Activated CD4-positive, alpha-beta memory T cell treated with anti-CD3 and anti-CD28 coated beads, Interleukin-2, amount 10 ng/mL, durations not matched to agents 7 days and 5 days (primary cell): ENCODE data around the gene CDH10. TPM values are rescaled to one million over a fixed set of nuclear protein-coding genes. Genes with fewer than 3 reads are reported as not detected.

Experiments
- CTCF ChIA-PET: fragments of 350-600 bp; sonication (Branson Sonifier 250); formaldehyde crosslinking; loops from one replicate; lab custom pipeline; 2021; ENCODE audit warnings: antibody characterized with exemption, inconsistent platforms; lab: Charles Lee
- POLR2A ChIA-PET: fragments of 350-600 bp; sonication (Branson Sonifier 250); formaldehyde crosslinking; loops from one replicate; lab custom pipeline; 2021; ENCODE audit warnings: antibody characterized with exemption; lab: Charles Lee
- DNase-seq: peaks from one replicate; pipeline ENCODE4 v3.0.0-alpha.2; 2020
- H3K27ac Mint-ChIP-seq: one replicate; pipeline ENCODE4 v1.8.0; 2021; ENCODE audit warnings: mild to moderate bottlenecking, mixed read lengths
- H3K27me3 Mint-ChIP-seq: one replicate; pipeline ENCODE4 v1.8.0; 2021; ENCODE audit warnings: mixed read lengths
- H3K36me3 Mint-ChIP-seq: one replicate; pipeline ENCODE4 v1.8.0; 2021; ENCODE audit warnings: low read depth, mixed read lengths
- H3K4me1 Mint-ChIP-seq: one replicate; pipeline ENCODE4 v1.8.0; 2021; ENCODE audit warnings: mixed read lengths
- H3K4me3 Mint-ChIP-seq: one replicate; pipeline ENCODE4 v1.8.0; 2021; ENCODE audit warnings: mild to moderate bottlenecking, mixed read lengths
- H3K9me3 Mint-ChIP-seq: one replicate; pipeline ENCODE4 v1.8.0; 2021; ENCODE audit warnings: mixed read lengths
- total RNA-seq, 2 experiments: library from RNA; stranded (reverse); gene quantifications; one replicate each; pipeline ENCODE4 v1.2.3, GENCODE V29; 2021

Gene CDH10
- total RNA-seq, 2 experiments from 2014 or later = not detected

DNA sequence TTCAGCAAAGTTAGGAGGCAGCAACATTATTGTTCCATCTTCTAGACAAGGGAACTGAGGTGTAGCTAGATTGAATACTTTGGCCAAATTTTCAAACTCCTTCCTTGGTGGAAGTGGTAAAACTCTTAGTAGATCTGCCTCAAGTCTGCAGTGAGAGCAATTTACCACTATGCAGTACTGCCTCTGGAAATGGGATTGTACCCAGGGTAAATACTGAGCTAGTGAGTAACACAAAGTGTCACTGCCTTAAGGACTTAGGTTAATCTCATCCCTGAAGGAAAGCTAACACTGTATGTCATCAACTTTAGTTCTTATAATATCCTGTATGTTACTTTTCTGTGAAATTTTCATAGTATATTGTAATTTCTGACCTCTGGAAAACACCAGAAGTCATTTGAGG lies 13.9 kb downstream of the CDH10 start:
- CTCF ChIA-PET = no interaction called here

DNA sequence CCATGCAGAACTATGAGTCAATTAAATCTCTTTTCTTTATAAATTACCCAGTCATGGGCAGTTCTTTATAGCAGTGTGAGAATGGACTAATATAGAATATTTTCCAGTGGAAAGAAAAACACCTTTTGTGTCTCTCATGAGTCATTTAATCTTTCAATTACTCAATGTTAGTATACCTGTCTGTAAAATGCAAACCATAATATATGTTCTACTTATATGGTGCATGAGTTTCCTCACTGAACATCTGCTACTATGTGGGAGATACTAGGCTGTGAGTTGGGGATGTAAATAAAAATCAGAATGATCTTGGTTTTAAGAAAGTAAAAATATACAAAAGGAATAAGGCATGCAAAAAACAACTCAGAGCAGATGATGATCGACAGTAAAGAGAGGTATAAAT lies 15.0 kb downstream of the CDH10 start:
- DNase-seq = no peak
- no peak overlapping the region for H3K4me3 Mint-ChIP-seq
- no peaks in the 10 kb centered on the region for H3K4me1 Mint-ChIP-seq
- CTCF ChIA-PET = no interaction called here
- no peaks in the 10 kb centered on the region for H3K9me3 Mint-ChIP-seq
- POLR2A ChIA-PET = no interaction called here
- no peaks in the 10 kb centered on the region for H3K27me3 Mint-ChIP-seq
- no peak overlapping the region for H3K27ac Mint-ChIP-seq
- no peaks in the 10 kb centered on the region for H3K36me3 Mint-ChIP-seq

More for the DNA sequence above, 13.9 kb downstream of the CDH10 start:
- H3K27me3 Mint-ChIP-seq = no peaks in the 10 kb centered on the region
- H3K4me3 Mint-ChIP-seq = no peak overlapping the region
- no peak overlapping the region for H3K27ac Mint-ChIP-seq
- H3K4me1 Mint-ChIP-seq = no peaks in the 10 kb centered on the region
- POLR2A ChIA-PET = no interaction called here
- H3K9me3 Mint-ChIP-seq = no peaks in the 10 kb centered on the region
- H3K36me3 Mint-ChIP-seq = no peaks in the 10 kb centered on the region
- DNase-seq = no peak

DNA sequence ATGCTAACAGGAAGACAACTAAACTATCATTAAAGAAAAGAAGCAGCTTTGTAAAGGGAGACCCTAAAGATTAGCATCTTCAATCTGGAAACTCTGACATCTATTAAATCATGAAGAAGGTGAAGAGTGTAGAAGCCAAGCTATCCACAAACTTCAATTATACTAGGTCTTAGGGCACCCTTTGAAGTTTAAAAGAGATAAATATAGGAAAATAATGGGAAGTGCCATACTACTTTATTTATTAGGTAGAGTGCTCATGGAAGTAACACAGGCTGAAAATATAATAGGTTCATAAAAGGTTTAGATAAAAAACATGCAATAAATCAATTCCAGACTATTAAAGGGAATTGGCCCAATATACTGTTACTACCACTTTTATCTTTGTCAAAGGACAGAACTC lies 19.9 kb downstream of the CDH10 start:
- CTCF ChIA-PET = no interaction called here
- POLR2A ChIA-PET = no interaction called here
- Mint-ChIP-seq H3K4me1 (no peaks in the 10 kb centered on the region), H3K4me3 (no peak overlapping the region), H3K27me3 (no peaks in the 10 kb centered on the region), H3K27ac (no peak overlapping the region), H3K36me3 (no peaks in the 10 kb centered on the region), H3K9me3 (no peaks in the 10 kb centered on the region)
- DNase-seq = no peak

DNA sequence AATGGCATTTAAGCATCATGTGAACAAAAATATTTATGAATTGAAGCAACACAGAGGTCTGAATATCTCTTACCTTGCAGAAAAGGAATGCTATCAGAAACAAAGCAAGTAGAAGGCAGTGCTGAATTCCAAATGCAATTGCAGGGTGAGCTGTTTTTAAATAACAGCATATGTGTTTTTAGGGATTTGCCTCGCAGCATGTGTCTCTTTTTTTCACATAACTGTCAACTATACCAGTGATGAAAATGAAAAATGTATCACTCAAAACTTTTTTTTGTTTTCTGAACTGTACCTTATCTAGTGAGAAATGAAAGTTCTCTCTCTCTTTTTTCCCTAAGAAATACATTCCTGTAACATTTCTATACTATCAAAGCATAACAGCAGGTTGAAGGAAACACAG lies 21.2 kb downstream of the CDH10 start:
- H3K27me3 Mint-ChIP-seq = no peaks in the 10 kb centered on the region
- peaks cover 2% of the 10 kb centered on the region for H3K9me3 Mint-ChIP-seq
- no peak for DNase-seq
- no peak overlapping the region for H3K4me3 Mint-ChIP-seq
- POLR2A ChIA-PET = no interaction called here
- no peak overlapping the region for H3K27ac Mint-ChIP-seq
- H3K4me1 Mint-ChIP-seq = no peaks in the 10 kb centered on the region
- H3K36me3 Mint-ChIP-seq = no peaks in the 10 kb centered on the region
- CTCF ChIA-PET = no interaction called here

DNA sequence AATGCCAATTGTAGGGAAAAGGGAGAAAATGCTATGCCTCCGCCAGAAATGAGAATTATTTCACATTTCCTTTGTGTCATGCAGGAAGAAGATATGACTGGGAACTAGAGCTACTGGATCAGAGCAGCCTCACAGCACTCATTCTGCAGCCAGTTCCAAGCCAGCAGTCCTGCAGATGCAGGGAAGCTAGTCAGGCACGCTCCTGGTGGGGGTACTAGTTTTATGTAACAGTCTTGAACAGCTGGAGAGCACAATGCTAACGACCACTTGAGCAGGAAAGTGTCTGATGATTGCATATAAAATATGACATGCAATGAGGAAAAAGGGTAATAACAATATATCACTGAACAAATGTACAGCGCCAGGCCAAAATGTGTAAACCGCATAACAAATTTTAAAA lies 21.7 kb downstream of the CDH10 start:
- no peak overlapping the region for H3K4me3 Mint-ChIP-seq
- no peak for DNase-seq
- no peaks in the 10 kb centered on the region for H3K27me3 Mint-ChIP-seq
- no peaks in the 10 kb centered on the region for H3K36me3 Mint-ChIP-seq
- CTCF ChIA-PET = no interaction called here
- H3K27ac Mint-ChIP-seq = no peak overlapping the region
- POLR2A ChIA-PET = no interaction called here
- H3K9me3 Mint-ChIP-seq = peaks cover 2% of the 10 kb centered on the region
- no peaks in the 10 kb centered on the region for H3K4me1 Mint-ChIP-seq

DNA sequence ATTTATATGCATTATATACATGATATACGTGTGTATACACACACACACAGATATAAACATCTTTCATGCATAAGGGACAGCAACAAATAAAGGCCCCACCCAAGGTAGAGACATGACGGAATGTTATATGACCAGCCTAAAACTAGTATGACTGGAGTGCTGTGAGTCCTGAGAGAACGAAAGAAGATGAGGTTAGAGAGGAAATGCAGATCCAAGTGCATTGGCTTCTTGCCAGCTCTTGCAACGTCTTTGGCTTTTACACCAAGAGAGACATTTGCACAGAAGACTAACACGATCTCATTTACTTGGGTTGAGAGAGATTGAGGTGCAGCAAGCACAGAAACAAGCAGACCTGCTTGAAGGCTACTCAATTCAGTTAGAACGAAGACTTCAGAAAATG lies 23.0 kb downstream of the CDH10 start:
- H3K4me3 Mint-ChIP-seq = no peak overlapping the region
- ChIA-PET CTCF (no interaction called here), POLR2A (no interaction called here)

DNA sequence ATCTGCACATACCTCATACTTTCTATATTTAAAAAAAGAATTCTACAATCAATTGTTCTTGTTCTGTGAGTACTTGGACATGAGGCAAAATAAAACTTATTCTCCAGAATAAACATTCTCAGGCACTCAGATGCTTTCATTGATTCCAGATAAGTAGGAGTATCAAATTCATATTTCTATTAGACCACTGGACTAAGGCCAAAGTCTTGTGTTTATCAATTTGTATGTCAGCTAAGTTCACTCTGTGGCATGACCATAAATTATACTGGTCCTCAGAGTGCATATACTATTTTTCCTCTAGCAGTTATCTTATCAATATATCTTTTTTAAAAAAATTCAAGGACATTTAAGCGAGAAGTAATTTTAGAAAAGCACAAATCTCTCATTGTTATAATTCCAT lies 28.2 kb downstream of the CDH10 start:
- H3K27ac Mint-ChIP-seq = no peak overlapping the region
- no peaks in the 10 kb centered on the region for H3K4me1 Mint-ChIP-seq
- no peak overlapping the region for H3K4me3 Mint-ChIP-seq
- no peak for DNase-seq
- CTCF ChIA-PET = no interaction called here
- POLR2A ChIA-PET = no interaction called here
- H3K36me3 Mint-ChIP-seq = no peaks in the 10 kb centered on the region
- H3K9me3 Mint-ChIP-seq = peaks cover 9% of the 10 kb centered on the region
- H3K27me3 Mint-ChIP-seq = no peaks in the 10 kb centered on the region

More for the DNA sequence above, 23.0 kb downstream of the CDH10 start:
- DNase-seq = no peak
- Mint-ChIP-seq H3K4me1 (no peaks in the 10 kb centered on the region), H3K9me3 (peaks cover 5% of the 10 kb centered on the region), H3K27ac (no peak overlapping the region), H3K27me3 (no peaks in the 10 kb centered on the region), H3K36me3 (no peaks in the 10 kb centered on the region)

- no peaks in the 10 kb centered on the region for H3K36me3 Mint-ChIP-seq
- POLR2A ChIA-PET = no interaction called here
- no peaks in the 10 kb centered on the region for H3K27me3 Mint-ChIP-seq
- peaks cover 10% of the 10 kb centered on the region for H3K9me3 Mint-ChIP-seq
- no peak overlapping the region for H3K27ac Mint-ChIP-seq
- H3K4me3 Mint-ChIP-seq = no peak overlapping the region
- no peaks in the 10 kb centered on the region for H3K4me1 Mint-ChIP-seq
- no peak for DNase-seq
- CTCF ChIA-PET = no interaction called here
Measured at GRCh38 chr5:24615159-24615558, 29.6 kb downstream of the CDH10 start.

GRCh38 chr5:24609706-24610105 lies 35.1 kb downstream of the CDH10 start:
- Mint-ChIP-seq H3K27ac (no peak overlapping the region), H3K9me3 (peaks cover 7% of the 10 kb centered on the region), H3K36me3 (no peaks in the 10 kb centered on the region), H3K4me3 (no peak overlapping the region), H3K4me1 (no peaks in the 10 kb centered on the region), H3K27me3 (no peaks in the 10 kb centered on the region)
- no peak for DNase-seq
- CTCF ChIA-PET = no interaction called here
- POLR2A ChIA-PET = no interaction called here

GRCh38 chr5:24606971-24607370 lies 37.8 kb downstream of the CDH10 start:
- ChIA-PET POLR2A (no interaction called here), CTCF (no interaction called here)
- DNase-seq = no peak
- no peak overlapping the region for H3K4me3 Mint-ChIP-seq
- H3K4me1 Mint-ChIP-seq = no peaks in the 10 kb centered on the region
- H3K9me3 Mint-ChIP-seq = peaks cover 7% of the 10 kb centered on the region
- H3K27ac Mint-ChIP-seq = no peak overlapping the region
- no peaks in the 10 kb centered on the region for H3K36me3 Mint-ChIP-seq
- H3K27me3 Mint-ChIP-seq = no peaks in the 10 kb centered on the region

DNA sequence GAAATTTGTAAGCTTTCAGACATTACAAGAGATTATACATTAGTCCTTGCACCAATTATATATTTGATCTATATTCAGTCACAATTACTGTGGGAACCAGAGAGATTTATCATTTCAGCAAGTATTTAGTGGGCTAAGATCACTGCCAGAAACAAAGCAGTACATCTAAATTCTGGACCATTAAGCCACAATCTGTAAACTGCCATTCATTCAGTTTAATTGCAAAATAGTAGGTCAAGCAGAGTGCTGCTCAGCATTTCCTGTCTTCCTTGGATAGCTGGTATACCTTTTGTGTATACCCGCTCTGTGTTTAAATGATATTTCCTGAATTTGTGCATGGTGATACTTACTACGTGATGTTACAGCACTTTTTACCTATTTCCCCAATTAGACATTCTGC lies 42.6 kb downstream of the CDH10 start:
- no peak overlapping the region for H3K4me3 Mint-ChIP-seq
- no peaks in the 10 kb centered on the region for H3K27me3 Mint-ChIP-seq
- DNase-seq = no peak
- peaks cover 5% of the 10 kb centered on the region for H3K9me3 Mint-ChIP-seq
- no peak overlapping the region for H3K27ac Mint-ChIP-seq
- H3K4me1 Mint-ChIP-seq = no peaks in the 10 kb centered on the region
- CTCF ChIA-PET = no interaction called here
- POLR2A ChIA-PET = no interaction called here
- H3K36me3 Mint-ChIP-seq = no peaks in the 10 kb centered on the region

GRCh38 chr5:24598956-24599355 lies 45.8 kb downstream of the CDH10 start:
- H3K27me3 Mint-ChIP-seq = no peaks in the 10 kb centered on the region
- DNase-seq = no peak
- no peak overlapping the region for H3K4me3 Mint-ChIP-seq
- no peak overlapping the region for H3K27ac Mint-ChIP-seq
- peaks cover 5% of the 10 kb centered on the region for H3K9me3 Mint-ChIP-seq
- no peaks in the 10 kb centered on the region for H3K36me3 Mint-ChIP-seq
- ChIA-PET POLR2A (no interaction called here), CTCF (no interaction called here)
- no peaks in the 10 kb centered on the region for H3K4me1 Mint-ChIP-seq

- Mint-ChIP-seq H3K27me3 (no peaks in the 10 kb centered on the region), H3K4me1 (no peaks in the 10 kb centered on the region), H3K36me3 (no peaks in the 10 kb centered on the region), H3K4me3 (no peak overlapping the region), H3K9me3 (peaks cover 2% of the 10 kb centered on the region), H3K27ac (no peak overlapping the region)
- no peak for DNase-seq
- ChIA-PET POLR2A (no interaction called here), CTCF (no interaction called here)
Measured at GRCh38 chr5:24595329-24595728, 49.4 kb downstream of the CDH10 start.

DNA sequence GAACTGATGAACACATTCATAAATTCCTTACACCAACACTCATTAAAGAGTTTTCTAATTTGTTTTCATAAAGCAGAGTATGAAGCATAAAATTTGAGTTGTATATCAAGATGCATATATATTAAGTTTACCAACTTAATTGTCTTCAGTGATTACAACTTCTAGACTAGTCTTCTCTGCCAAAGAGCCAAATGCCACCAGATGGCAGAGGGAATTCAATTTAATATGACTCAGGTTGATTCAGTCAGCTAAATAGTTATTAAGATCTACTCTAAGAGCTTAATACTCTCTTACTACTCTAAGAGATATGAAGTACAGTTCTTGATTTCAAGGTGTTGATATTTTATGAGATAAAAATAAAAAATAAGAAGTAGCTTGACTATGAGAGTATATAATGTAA lies 53.4 kb downstream of the CDH10 start:
- POLR2A ChIA-PET = no interaction called here
- H3K4me3 Mint-ChIP-seq = no peak overlapping the region
- CTCF ChIA-PET = no interaction called here

DNA sequence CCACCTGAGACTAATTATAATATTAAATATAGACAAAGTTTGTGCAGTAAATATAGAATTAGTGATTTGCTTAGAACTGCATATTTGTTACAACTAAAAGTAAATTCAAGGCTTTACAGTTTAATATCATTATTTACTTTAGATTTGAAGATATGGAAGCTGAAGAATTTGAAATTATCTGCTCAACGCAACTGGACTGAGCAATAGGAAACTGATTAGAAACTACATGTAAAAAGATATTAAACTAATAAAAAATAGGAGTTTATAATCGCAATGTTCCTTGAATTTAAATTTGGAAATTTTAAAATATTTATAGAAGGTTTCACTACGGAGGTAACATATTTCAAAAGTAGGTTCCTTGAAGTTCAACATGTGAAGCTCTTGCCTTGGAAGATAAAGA lies 55.2 kb downstream of the CDH10 start:
- POLR2A ChIA-PET = no interaction called here
- Mint-ChIP-seq H3K36me3 (no peaks in the 10 kb centered on the region), H3K4me3 (no peak overlapping the region), H3K27ac (no peak overlapping the region), H3K9me3 (peaks cover 2% of the 10 kb centered on the region), H3K27me3 (no peaks in the 10 kb centered on the region), H3K4me1 (no peaks in the 10 kb centered on the region)
- DNase-seq = no peak
- CTCF ChIA-PET = no interaction called here

More for the DNA sequence above, 53.4 kb downstream of the CDH10 start:
- no peak for DNase-seq
- H3K27ac Mint-ChIP-seq = no peak overlapping the region
- H3K36me3 Mint-ChIP-seq = no peaks in the 10 kb centered on the region
- H3K27me3 Mint-ChIP-seq = no peaks in the 10 kb centered on the region
- H3K4me1 Mint-ChIP-seq = no peaks in the 10 kb centered on the region
- H3K9me3 Mint-ChIP-seq = no peaks in the 10 kb centered on the region
